GM21515 (cell line): ENCODE data around the gene ULK4.
"Not testable (repeated sequence)": the region's sequence is repeated elsewhere in the genome, so short reads cannot be mapped to it uniquely, and the experiment has no call there.

Experiments
- ATAC-seq: cut with Tn5 transposase; IDR thresholded peaks from one replicate; pipeline ENCODE4 v1.9.1; 2021; ENCODE audit not compliant: unreplicated experiment

The ULK4 gene

DNA sequence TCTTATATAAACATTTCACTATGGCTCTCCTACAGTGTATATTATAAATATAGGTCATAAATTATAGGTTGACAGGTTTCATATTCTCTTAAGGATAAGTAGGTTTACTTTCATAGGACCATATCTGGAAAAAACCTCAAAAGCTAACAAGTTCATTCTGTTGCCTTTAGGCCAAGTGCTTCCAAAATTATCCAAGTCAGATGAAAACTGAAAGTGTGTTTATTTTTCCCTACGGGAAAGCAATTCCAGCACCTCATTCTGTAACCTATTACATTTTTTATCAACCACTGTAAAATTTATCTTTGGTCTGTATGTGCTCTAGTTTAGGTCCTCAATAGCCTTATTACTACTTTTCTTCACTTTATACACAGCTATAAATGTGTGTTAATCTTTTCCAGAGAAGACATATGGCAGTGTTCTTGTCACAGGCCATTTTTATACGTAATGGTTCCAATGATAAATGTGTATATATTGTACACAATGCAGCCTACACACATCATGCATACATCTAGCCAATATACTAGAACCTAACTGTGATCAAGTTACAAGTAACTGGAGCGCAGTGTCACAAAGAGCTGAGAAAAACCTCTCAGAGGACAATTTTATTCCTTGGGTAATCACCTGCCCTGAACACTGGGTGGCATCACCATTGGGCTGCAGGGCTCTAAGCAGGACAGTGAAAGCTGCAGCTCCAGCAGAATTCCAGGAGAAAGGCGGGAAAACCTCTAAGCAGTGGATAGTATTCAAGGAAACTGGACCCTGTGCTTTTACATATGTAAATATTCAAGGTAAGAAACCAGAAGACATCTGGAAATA is 511.3 kb downstream of the ULK4 start:
- no peak for ATAC-seq

DNA sequence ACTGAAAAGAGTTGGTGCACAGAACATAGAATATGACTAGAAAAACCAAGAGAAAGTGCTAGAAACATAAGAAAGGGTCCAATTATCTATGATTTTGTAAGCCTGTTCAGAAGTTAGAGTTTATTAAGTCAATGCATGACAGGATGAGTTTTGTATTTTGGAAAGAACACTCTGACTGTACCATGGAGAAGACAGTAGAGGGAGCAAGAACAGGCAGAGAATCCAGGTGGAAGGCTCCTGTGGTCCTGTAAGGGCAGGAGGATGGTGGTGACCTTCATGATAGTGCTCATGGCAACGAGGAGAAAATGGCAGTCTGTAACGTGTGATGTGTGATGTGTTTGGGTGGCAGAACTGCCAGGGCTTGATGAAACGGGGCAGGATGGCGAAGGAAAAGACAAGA is 513.5 kb downstream of the ULK4 start:
- ATAC-seq = no peak

DNA sequence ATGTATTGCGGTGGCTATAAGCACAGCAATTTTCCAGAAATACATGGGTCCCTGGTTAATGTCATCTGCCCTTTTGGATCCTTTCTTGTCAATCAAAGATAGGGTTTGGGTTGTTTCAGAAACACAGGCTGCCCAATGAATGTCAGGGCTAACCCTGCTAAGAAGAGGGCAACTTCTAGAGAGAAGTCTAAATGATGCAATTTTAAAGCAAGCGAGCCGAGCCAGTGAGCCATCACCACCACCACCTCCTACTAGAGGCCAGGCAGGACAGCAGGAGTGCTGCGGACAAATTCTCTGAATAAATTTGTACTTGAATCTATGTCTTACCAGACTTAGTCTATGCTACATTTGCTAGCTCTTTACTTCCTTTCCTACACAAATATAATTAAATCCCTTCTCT is 514.2 kb downstream of the ULK4 start:
- ATAC-seq = no peak

DNA sequence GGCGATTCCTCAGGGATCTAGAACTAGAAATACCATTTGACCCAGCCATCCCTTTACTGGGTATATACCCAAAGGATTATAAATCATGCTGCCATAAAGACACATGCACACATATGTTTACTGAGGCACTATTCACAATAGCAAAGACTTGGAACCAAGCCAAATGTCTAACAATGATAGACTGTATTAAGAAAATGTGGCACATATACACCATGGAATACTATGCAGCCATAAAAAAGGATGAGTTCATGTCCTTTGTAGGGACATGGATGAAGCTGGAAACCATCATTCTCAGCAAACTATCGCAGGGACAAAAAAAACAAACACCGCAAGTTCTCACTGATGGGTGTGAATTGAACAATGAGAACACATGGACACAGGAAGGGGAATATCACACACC is 515.6 kb downstream of the ULK4 start:
- not testable (repeated sequence) for ATAC-seq

GRCh38 chr3:41441568-41441967 is 520.3 kb downstream of the ULK4 start:
- no peak for ATAC-seq

- ATAC-seq = no peak
Measured at GRCh38 chr3:41441139-41441538, 520.8 kb downstream of the ULK4 start.

DNA sequence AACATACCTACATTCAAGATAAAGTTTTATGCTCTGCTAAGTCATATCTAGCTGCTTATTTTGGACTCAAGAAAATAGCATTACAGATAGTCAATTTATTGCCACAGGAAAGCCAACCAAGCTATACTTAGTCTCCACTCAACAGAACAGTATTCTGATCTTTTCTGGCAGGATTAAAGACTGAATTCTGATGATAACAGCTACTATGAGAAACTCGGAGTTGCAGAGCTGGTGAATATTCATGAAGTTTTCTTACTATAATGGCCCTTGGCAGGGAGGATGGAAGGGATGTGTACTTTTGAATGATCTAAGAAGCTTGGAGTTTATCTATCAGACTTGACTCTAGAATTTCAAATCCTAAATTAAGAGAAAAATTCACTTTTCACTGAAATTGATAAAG is 524.9 kb downstream of the ULK4 start:
- no peak for ATAC-seq

GRCh38 chr3:41434781-41435180 is 527.1 kb downstream of the ULK4 start:
- ATAC-seq = no peak

- ATAC-seq = no peak
Measured at GRCh38 chr3:41431386-41431785, 530.5 kb downstream of the ULK4 start.

- no peak for ATAC-seq
Measured at GRCh38 chr3:41430886-41431285, 531.0 kb downstream of the ULK4 start.

DNA sequence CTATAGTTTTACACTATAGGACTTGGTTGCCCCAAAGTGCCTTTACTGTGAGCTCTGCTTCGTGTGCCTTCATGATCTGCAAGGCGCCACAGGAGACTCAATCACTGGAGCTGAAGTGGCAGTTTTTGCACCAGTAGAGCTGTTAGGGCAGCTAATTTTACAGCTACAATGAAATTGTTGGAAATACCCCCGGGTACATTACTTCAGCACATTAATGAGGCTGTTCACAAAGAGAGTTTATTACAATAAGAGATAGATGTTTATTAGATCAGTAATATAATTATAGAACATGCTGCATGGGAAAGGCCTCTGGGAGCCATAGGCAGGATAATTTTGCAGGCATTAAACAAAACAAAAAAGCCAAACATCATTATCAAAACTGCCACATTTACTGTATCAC is 531.5 kb downstream of the ULK4 start:
- ATAC-seq = no peak

- no peak for ATAC-seq
Measured at GRCh38 chr3:41426485-41426884, 535.4 kb downstream of the ULK4 start.

GRCh38 chr3:41424543-41425300 is 537.2 kb downstream of the ULK4 start:
- ATAC-seq = no peak

DNA sequence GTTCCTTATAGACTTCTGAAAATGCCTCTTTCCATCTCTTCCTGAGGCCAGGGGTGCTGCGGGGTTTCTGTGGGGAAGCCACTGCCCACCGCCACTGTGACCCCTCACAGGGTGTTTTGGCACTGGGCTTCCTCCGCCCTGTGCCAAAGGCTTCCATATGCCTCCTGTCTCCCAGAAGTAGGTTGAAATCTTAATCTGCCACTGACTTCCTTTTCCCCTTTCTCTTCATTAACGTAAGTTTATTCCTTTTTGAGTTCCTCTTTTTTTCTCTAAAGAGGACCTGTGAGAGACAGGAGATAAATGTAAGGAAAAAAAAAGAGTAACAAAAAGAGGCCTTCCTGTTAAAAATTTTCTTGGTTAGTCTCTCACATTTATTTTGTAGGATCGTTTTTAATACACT is 542.1 kb downstream of the ULK4 start:
- ATAC-seq = no peak

DNA sequence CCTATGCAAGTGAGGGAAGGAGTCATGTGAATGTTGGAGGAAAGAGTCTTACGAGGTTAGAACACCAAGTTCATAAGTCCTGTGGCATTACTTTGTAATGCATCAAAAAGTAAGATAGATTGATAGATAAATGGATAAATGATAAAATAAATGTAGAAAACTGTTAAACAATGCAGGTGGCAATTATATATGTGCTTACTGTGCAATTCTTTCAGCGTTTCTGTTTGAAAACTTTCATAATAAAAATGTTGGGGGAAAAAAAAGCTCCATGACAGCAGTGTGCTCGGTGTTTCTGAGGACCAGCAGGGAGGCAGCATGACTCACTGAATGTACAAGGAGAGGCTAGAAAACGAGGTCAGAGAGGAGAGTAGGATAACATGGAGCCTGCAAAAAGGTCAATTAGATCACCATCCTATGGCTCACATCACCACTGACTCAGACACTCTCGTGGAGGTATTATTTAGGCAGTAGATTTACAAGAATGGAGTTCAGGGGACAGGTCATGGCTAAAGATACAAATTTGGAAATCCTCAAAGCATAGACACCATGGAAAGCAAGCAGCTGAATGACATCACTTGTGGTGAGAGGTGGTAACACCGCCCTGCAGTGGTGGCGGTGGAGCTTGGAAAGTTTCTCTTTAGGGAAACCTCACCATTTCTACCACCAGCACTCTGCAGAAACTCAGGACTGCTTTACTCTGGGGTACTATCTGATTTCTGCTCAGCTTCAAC is 542.8 kb downstream of the ULK4 start:
- no peak for ATAC-seq

- ATAC-seq = no peak
Measured at GRCh38 chr3:41417574-41417973, 544.3 kb downstream of the ULK4 start.

GRCh38 chr3:41411065-41411464 is 550.8 kb downstream of the ULK4 start:
- no peak for ATAC-seq

- no peak for ATAC-seq
Measured at GRCh38 chr3:41405466-41405865, 556.4 kb downstream of the ULK4 start.

DNA sequence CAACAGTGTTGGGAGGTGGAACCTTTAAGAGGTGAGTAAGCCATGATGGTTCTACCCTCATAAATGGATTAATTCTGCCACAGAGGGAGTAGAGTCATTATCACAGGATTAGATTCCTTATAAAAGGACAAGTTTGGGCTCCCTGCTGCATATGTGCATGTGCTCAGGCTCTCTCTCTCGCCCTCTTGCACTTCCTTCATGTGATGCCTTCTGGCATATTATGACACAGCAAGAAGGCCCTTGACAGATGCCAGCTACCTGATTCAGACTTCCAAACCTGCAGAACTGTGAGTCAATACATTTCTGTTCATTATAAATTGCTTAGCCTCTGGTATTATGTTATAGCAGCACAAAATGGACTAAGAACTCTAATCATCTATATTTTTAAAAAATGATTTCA is 557.3 kb downstream of the ULK4 start:
- no peak for ATAC-seq

DNA sequence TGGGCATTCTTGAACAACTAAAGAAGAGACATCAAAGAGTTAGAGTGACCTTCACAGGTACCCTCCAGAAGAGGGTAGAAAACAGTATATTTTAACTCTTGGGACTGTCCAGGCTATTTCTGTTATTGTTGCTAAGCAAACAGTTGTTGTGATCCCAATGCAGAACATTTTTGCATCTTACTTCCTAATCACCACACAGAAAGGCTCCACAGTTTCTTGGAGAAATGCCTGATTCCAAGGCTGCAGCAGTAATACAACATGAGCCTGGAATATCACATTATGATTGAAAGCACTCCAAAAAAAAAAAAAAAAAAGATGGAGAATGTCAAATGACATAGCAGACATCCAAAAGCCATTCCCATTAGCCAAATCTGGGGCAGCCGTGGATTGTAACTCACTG is 567.0 kb downstream of the ULK4 start:
- no peak for ATAC-seq

GRCh38 chr3:41370765-41371535 is 591.0 kb downstream of the ULK4 start:
- not testable (repeated sequence) for ATAC-seq
